PFSK-1 (cell line): ENCODE results near the gene CXCL14.

Experiments used
- FOXP2 ChIP-seq: optimal IDR thresholded peaks from 2 replicates; pipeline ENCODE3; 2011; ENCODE audit warnings: borderline replicate concordance, control low read depth, inconsistent platforms; ENCODE audit not compliant: insufficient read depth; ENCODE audit errors: extremely low read length, extremely low read depth
- POLR2AphosphoS5 ChIP-seq: IDR thresholded peaks from 2 replicates; pipeline ENCODE4 v1.6.1; 2012; ENCODE audit warnings: low read depth, mild to moderate bottlenecking, control low read depth, low read length, moderate library complexity
- SIN3A ChIP-seq: IDR thresholded peaks from 2 replicates; pipeline ENCODE4 v1.6.1; 2012; ENCODE audit warnings: mild to moderate bottlenecking, low read length, moderate library complexity, borderline replicate concordance; ENCODE audit not compliant: insufficient read depth
- TAF1 ChIP-seq: IDR thresholded peaks from 2 replicates; pipeline ENCODE4 v1.6.1; 2012; ENCODE audit warnings: low read length, control low read depth, borderline replicate concordance; ENCODE audit not compliant: insufficient read depth
- TF ChIP-seq, protein P1 (sequence below), 2 experiments: IDR thresholded peaks; 2 replicates each; pipeline versions ENCODE4 v1.6.1 to v1.8.0; 2011 to 2012; ENCODE audit warnings: low read depth in 2 of 2, low read length in 2 of 2, control low read depth in 1 of 2, inconsistent platforms in 1 of 2, mild to moderate bottlenecking in 1 of 2, moderate library complexity in 1 of 2; ENCODE audit not compliant: insufficient read depth in 1 of 2

CXCL14 gene

DNA sequence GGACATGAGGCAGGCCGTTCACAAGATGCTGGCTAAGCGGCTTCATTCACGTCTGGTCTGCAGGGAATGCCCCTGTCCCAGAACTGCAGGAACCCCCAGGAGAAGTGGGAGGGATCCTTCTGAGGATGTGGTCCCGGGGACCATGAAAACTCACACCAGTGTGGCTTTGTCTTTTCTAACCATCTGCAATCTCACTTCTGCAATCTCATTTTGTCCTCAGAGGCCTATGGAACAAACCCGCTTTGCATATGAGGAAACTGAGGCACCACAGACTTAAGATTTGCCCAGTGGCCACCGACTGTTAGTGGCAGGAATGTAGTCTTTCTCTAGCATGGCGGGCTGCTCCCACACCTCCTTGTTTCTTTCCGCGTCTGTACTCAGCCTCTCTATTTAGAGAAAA, 6.9 kb downstream of the CXCL14 start:
- TF ChIP-seq FOXP2: no peak
- TF ChIP-seq TAF1: no peak
- TF ChIP-seq SIN3A: no peak
- TF ChIP-seq POLR2AphosphoS5: no peak
- TF ChIP-seq, protein P1, sequence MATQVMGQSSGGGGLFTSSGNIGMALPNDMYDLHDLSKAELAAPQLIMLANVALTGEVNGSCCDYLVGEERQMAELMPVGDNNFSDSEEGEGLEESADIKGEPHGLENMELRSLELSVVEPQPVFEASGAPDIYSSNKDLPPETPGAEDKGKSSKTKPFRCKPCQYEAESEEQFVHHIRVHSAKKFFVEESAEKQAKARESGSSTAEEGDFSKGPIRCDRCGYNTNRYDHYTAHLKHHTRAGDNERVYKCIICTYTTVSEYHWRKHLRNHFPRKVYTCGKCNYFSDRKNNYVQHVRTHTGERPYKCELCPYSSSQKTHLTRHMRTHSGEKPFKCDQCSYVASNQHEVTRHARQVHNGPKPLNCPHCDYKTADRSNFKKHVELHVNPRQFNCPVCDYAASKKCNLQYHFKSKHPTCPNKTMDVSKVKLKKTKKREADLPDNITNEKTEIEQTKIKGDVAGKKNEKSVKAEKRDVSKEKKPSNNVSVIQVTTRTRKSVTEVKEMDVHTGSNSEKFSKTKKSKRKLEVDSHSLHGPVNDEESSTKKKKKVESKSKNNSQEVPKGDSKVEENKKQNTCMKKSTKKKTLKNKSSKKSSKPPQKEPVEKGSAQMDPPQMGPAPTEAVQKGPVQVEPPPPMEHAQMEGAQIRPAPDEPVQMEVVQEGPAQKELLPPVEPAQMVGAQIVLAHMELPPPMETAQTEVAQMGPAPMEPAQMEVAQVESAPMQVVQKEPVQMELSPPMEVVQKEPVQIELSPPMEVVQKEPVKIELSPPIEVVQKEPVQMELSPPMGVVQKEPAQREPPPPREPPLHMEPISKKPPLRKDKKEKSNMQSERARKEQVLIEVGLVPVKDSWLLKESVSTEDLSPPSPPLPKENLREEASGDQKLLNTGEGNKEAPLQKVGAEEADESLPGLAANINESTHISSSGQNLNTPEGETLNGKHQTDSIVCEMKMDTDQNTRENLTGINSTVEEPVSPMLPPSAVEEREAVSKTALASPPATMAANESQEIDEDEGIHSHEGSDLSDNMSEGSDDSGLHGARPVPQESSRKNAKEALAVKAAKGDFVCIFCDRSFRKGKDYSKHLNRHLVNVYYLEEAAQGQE (IDR thresholded peaks at IDR 0.05; ENCODE audit: insufficient read depth in 1 of 2, low read depth in 2 of 2, low read length in 2 of 2): no peak

DNA sequence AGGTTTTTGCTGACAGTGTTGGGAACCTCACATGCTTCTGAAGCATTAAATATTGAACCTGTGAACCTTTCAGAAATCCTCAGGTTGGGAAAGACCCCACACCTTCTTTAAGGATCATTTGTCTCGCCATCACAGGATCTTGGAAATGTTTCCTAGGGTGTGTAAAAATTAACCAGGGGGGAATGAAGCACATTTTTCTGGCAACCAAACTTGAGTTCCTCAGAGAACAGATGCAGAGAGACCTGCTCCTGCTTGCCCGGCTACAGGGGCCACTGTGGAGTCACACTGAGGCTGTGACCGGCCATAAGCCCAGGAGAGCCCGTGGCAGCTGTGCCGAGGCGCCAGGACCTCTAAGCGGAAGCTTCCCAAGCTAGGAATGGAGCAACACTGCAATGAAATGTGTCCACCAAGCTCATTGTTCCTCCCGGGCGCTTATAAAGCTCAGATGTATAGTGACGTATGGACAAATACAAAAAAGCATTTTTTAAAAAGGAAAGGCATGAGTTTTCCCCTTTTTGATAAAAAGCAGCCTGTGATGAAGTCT, 7.7 kb downstream of the CXCL14 start:
- TF ChIP-seq FOXP2 (no peak), POLR2AphosphoS5 (no peak)

DNA sequence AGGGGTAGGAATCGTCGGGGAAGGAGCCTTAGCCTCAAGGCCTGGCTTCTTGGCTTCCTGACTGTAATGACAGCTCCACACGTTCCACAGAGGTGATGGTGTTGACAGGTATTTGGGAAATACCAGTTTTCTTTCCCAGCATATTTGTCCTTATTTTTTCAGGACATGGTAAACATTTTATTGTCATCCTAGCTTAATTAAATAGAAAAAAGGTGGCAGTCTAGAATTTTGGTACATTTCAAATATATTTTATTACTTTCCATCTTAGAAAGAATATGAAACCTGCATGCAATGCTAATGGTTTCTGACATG, 8.4 kb downstream of the CXCL14 start:
- TF ChIP-seq POLR2AphosphoS5: no peak
- TF ChIP-seq, protein P1 (IDR thresholded peaks at IDR 0.05; ENCODE audit: insufficient read depth in 1 of 2, low read depth in 2 of 2, low read length in 2 of 2): no peak
- TF ChIP-seq FOXP2: no peak
- TF ChIP-seq SIN3A: no peak
- no peak for TF ChIP-seq TAF1

DNA sequence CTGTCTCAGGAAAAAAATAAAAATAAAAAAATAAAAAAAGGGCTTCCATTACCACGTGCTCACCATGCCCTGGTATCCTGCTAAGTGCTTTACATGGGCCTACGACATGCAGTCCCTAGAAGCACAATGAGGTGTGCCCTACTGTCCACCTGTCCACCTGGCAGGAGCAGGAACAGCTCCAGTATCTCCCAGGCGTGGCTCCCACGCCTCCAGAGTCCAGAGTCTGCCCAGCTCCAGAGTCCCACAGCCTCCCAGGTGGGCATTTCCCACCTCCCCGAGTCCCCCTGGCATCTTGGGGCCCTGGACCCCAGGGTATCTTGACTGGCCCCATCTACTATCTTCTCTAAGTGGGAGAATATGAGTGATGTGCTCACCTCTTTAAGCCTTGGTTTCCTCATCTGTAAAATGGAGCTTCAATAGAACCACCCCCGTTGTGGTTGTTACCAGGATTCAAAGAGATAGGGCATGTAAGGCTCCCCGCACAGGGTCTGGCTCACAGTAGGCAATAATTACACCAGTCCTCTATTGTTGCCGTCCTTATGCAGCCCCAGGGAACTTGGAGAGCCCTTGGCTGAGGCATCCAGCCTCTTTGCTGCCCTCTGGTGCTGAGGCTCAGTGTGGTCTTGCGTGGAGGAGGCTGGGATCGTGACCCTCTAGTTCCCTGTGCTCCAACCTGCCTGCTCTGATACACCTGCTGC, 8.9 kb downstream of the CXCL14 start:
- TF ChIP-seq FOXP2 (no peak), SIN3A (no peak), TAF1 (no peak), POLR2AphosphoS5 (no peak)
- TF ChIP-seq, protein P1 (IDR thresholded peaks at IDR 0.05; ENCODE audit: insufficient read depth in 1 of 2, low read depth in 2 of 2, low read length in 2 of 2): no peak

DNA sequence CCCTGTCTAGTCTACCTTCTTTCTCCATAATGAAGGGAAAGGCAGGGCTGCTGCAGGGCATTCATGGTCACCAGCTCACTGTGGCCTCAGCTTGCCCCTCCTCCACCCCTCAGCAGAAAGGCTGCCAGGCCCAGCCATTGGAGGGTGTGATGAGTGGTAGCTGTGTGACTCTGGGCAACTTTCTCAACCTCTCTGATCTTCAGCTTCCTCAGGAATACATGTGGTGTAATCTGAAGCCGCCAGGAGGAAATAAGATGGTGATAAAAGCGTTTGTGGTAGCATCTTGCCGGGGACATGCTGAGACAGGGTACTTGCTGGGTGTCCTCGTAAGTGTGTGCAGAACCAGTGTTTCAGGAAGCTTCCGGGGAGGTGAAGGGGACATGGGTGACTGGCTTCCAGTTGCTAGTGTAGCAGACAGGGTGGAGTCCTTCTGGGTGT, 9.8 kb downstream of the CXCL14 start:
- TF ChIP-seq, protein P1 (IDR thresholded peaks at IDR 0.05; ENCODE audit: insufficient read depth in 1 of 2, low read depth in 2 of 2, low read length in 2 of 2): no peak

DNA sequence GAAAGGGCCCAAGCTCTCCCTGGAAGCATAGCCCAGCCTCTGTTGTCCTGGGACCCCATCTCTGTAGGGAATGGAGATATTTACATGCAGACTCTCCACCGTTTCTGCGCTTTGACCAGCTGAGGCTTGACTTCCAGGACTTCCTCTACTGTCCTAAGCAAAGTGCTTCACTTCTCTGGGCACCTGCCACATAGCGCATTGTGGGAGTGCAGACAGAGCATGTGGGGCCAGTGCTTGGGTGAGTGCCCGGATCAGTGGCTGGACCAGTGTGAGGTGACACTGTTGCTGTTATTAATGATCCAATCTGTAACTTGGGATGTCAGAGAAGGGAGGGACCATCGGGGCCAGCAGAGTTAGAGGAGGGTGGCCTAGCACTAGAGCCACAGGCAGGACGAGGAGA, 10.5 kb downstream of the CXCL14 start:
- no peak for TF ChIP-seq FOXP2
- TF ChIP-seq POLR2AphosphoS5: no peak
- TF ChIP-seq SIN3A: no peak
- TF ChIP-seq, protein P1 (IDR thresholded peaks at IDR 0.05; ENCODE audit: insufficient read depth in 1 of 2, low read depth in 2 of 2, low read length in 2 of 2): no peak
- no peak for TF ChIP-seq TAF1
